H1 (cell line): Measurements from ENCODE around the gene ECD. TPM values are rescaled to one million over a fixed set of nuclear protein-coding genes. Genes with fewer than 3 reads are reported as not detected.

Experiments used
- CTCF ChIA-PET: fragments of 300-600 bp; sonication (Branson Sonifier 250); formaldehyde crosslinking; loops from one replicate; lab custom pipeline; 2021; ENCODE audit not compliant: partially characterized antibody; lab: Charles Lee
- POLR2A ChIA-PET: fragments of 300-600 bp; sonication (Branson Sonifier 250); formaldehyde crosslinking; loops from one replicate; lab custom pipeline; 2021; ENCODE audit warnings: inconsistent platforms; ENCODE audit not compliant: partially characterized antibody; lab: Charles Lee
- DNase-seq, 2 experiments: peaks; one replicate each; pipeline versions ENCODE4 v3.0.0 to v3.0.0-alpha.2; 2010 to 2022; ENCODE audit warnings: low spot score in 2 of 2, low read depth in 1 of 2, mixed read lengths in 1 of 2
- FAIRE-seq: peaks from 2 replicates; lab custom pipeline; 2011; peaks lifted over from hg19 to GRCh38; lab: Jason Lieb, UNC
- H2AFZ ChIP-seq: 2 replicates; pipeline ENCODE4 v1.8.1; 2012; ENCODE audit warnings: low read length, inconsistent platforms
- H2AK5ac ChIP-seq: 2 replicates; pipeline ENCODE4 v1.6.1; 2013; ENCODE audit warnings: low read depth, low read length
- H2BK120ac ChIP-seq: replicated peaks from 2 replicates; pipeline ENCODE3; 2013; ENCODE audit warnings: low read depth, low read length, inconsistent platforms
- H2BK12ac ChIP-seq: 2 replicates; pipeline ENCODE4 v1.6.1; 2013; ENCODE audit warnings: low read depth, low read length
- H2BK15ac ChIP-seq: 2 replicates; pipeline ENCODE4 v1.6.1; 2013; ENCODE audit warnings: low read length
- H2BK20ac ChIP-seq: 2 replicates; pipeline ENCODE4 v1.6.1; 2013; ENCODE audit warnings: low read length
- H2BK5ac ChIP-seq: 2 replicates; pipeline ENCODE4 v1.6.1; 2013; ENCODE audit warnings: low read depth, low read length
- H3K14ac ChIP-seq: 2 replicates; pipeline ENCODE4 v1.6.1; 2013; ENCODE audit warnings: inconsistent platforms; ENCODE audit not compliant: insufficient read length
- H3K18ac ChIP-seq: 2 replicates; pipeline ENCODE4 v1.6.1; 2013; ENCODE audit warnings: low read length; ENCODE audit errors: extremely low read depth
- H3K23ac ChIP-seq: 2 replicates; pipeline ENCODE4 v1.6.1; 2013; ENCODE audit warnings: inconsistent platforms; ENCODE audit not compliant: insufficient read length
- H3K23me2 ChIP-seq: 2 replicates; pipeline ENCODE4 v1.6.1; 2013; ENCODE audit warnings: low read depth, low read length
- H3K27ac ChIP-seq: 2 replicates; pipeline ENCODE4 v1.6.1; 2011; ENCODE audit warnings: low read depth, low read length, inconsistent platforms
- H3K27me3 ChIP-seq, 4 experiments: replicated peaks in 1 of 4; 1 replicate in 1 of 4; 2 replicates in 3 of 4; pipeline versions ENCODE4 v1.6.1 to v1.8.1; 2011 to 2013; ENCODE audit warnings: low read length in 3 of 4, mild to moderate bottlenecking in 3 of 4, inconsistent platforms in 2 of 4, mixed read lengths in 2 of 4, moderate library complexity in 1 of 4; ENCODE audit not compliant: control insufficient read depth in 3 of 4, insufficient read depth in 3 of 4; ENCODE audit errors: extremely low read depth in 1 of 4
- H3K36me3 ChIP-seq, 4 experiments: 2 replicates each; pipeline versions ENCODE4 v1.6.1 to v1.8.1; 2011 to 2013; ENCODE audit warnings: mild to moderate bottlenecking in 4 of 4, low read length in 3 of 4, moderate library complexity in 2 of 4, control low read depth in 1 of 4, inconsistent platforms in 1 of 4; ENCODE audit not compliant: insufficient read depth in 4 of 4, control insufficient read depth in 2 of 4
- H3K4ac ChIP-seq: replicated peaks from 2 replicates; pipeline ENCODE3; 2013; ENCODE audit warnings: low read length, low read depth, mixed read lengths, inconsistent platforms; ENCODE audit not compliant: insufficient read length
- H3K4me1 ChIP-seq, 4 experiments: replicated peaks in 1 of 4; 1 replicate in 1 of 4; 2 replicates in 3 of 4; pipeline versions ENCODE4 v1.6.1 to v1.8.1; 2011 to 2013; ENCODE audit warnings: low read length in 3 of 4, inconsistent platforms in 2 of 4, mixed read lengths in 1 of 4; ENCODE audit not compliant: insufficient read depth in 4 of 4, control insufficient read depth in 3 of 4
- H3K4me2 ChIP-seq, 2 experiments: 2 replicates each; pipeline versions ENCODE4 v1.6.1 to v1.8.1; 2011 to 2013; ENCODE audit warnings: low read depth in 2 of 2, low read length in 2 of 2, control low read depth in 1 of 2, inconsistent platforms in 1 of 2, mild to moderate bottlenecking in 1 of 2; ENCODE audit not compliant: insufficient read depth in 1 of 2
- H3K4me3 ChIP-seq, 4 experiments: fragments of 200-600, 300-600 bp in 1 of 4; sonication (generic), shearing (Covaris generic), sonication (Bioruptor Twin) in 1 of 4; 2 replicates each; pipeline versions ENCODE4 v1.5.1 to v1.8.1; 2011 to 2016; ENCODE audit warnings: low read length in 4 of 4, low read depth in 3 of 4, control low read depth in 2 of 4, inconsistent platforms in 2 of 4, mild to moderate bottlenecking in 2 of 4, mixed read lengths in 1 of 4, moderate library complexity in 1 of 4; ENCODE audit not compliant: insufficient read depth in 2 of 4; ENCODE audit errors: extremely low read depth in 1 of 4
- H3K56ac ChIP-seq: replicated peaks from 2 replicates; pipeline ENCODE3; 2013; ENCODE audit warnings: low read depth, mild to moderate bottlenecking, mixed read lengths, low read length, inconsistent platforms; ENCODE audit not compliant: insufficient read length
- H3K79me1 ChIP-seq: 2 replicates; pipeline ENCODE4 v1.6.1; 2013; ENCODE audit warnings: low read depth, low read length, control low read depth
- H3K79me2 ChIP-seq, 2 experiments: 2 replicates each; pipeline versions ENCODE4 v1.6.1 to v1.8.1; 2012 to 2013; ENCODE audit warnings: low read length in 2 of 2, mild to moderate bottlenecking in 2 of 2, inconsistent platforms in 1 of 2; ENCODE audit not compliant: insufficient read depth in 2 of 2, control insufficient read depth in 1 of 2
- H3K9ac ChIP-seq, 4 experiments: replicated peaks in 1 of 4; 1 replicate in 1 of 4; 2 replicates in 3 of 4; pipeline versions ENCODE4 v1.6.1 to v1.8.1; 2011 to 2013; ENCODE audit warnings: low read depth in 3 of 4, low read length in 3 of 4, control low read depth in 2 of 4, mild to moderate bottlenecking in 2 of 4, moderate library complexity in 2 of 4, inconsistent platforms in 1 of 4; ENCODE audit errors: extremely low read depth in 1 of 4
- H3K9me3 ChIP-seq, 2 experiments: 2 replicates each; pipeline versions ENCODE4 v1.6.1 to v1.8.1; 2012 to 2013; ENCODE audit warnings: mild to moderate bottlenecking in 2 of 2, moderate library complexity in 2 of 2, control low read depth in 1 of 2, inconsistent platforms in 1 of 2, low read depth in 1 of 2, low read length in 1 of 2, mixed read lengths in 1 of 2; ENCODE audit not compliant: insufficient read depth in 2 of 2
- H4K20me1 ChIP-seq, 2 experiments: replicated peaks in 1 of 2; 2 replicates each; pipeline versions ENCODE3 to v1.8.1; 2011 to 2013; ENCODE audit warnings: inconsistent platforms in 2 of 2, low read length in 2 of 2, mild to moderate bottlenecking in 1 of 2; ENCODE audit not compliant: insufficient read depth in 2 of 2, control insufficient read depth in 1 of 2
- H4K5ac ChIP-seq: 2 replicates; pipeline ENCODE4 v1.6.1; 2013; ENCODE audit warnings: low read length, low read depth, mixed read lengths, inconsistent platforms; ENCODE audit not compliant: insufficient read length
- H4K8ac ChIP-seq: 2 replicates; pipeline ENCODE4 v1.8.0; 2013; ENCODE audit warnings: mild to moderate bottlenecking, moderate library complexity, low read length, inconsistent platforms; ENCODE audit not compliant: insufficient read depth; ENCODE audit errors: extremely low read depth
- H4K91ac ChIP-seq: replicated peaks from 2 replicates; pipeline ENCODE3; 2013; ENCODE audit warnings: low read length, mixed read lengths, inconsistent platforms; ENCODE audit not compliant: insufficient read length
- BACH1 ChIP-seq: IDR thresholded peaks from 2 replicates; pipeline ENCODE4 v1.6.1; 2012; ENCODE audit warnings: low read length, improper control_type of control experiment
- CBX8 ChIP-seq: fragments of 300-800, 300-1000 bp; sonication (generic); IDR thresholded peaks from 2 replicates; pipeline ENCODE4 v1.7.1; 2016; ENCODE audit warnings: low read depth, low read length, borderline replicate concordance
- CEBPB ChIP-seq: IDR thresholded peaks from 2 replicates; pipeline ENCODE4 v1.6.1; 2012; ENCODE audit warnings: low read depth, low read length
- CHD1 ChIP-seq: IDR thresholded peaks from 2 replicates; pipeline ENCODE4 v1.6.1; 2012; ENCODE audit warnings: low read depth, low read length, improper control_type of control experiment
- GTF2F1 ChIP-seq: IDR thresholded peaks from 2 replicates; pipeline ENCODE4 v1.6.1; 2012; ENCODE audit warnings: low read depth, low read length, improper control_type of control experiment, borderline replicate concordance
- KDM5A ChIP-seq: fragments of 200-600 bp; IDR thresholded peaks from 2 replicates; pipeline ENCODE4 v1.7.1; 2012; ENCODE audit warnings: mild to moderate bottlenecking, low read length, inconsistent platforms, mixed read lengths
- POLR2A ChIP-seq, 2 experiments: IDR thresholded peaks; 1 replicate in 1 of 2; 2 replicates in 1 of 2; pipeline ENCODE4 v1.6.1; 2011; ENCODE audit warnings: low read depth in 2 of 2, low read length in 2 of 2, mild to moderate bottlenecking in 2 of 2; ENCODE audit errors: control extremely low read depth in 1 of 2
- RXRA ChIP-seq: IDR thresholded peaks from 2 replicates; pipeline ENCODE4 v1.6.1; 2011; ENCODE audit warnings: low read depth, mild to moderate bottlenecking, low read length, moderate library complexity; ENCODE audit not compliant: insufficient read depth
- SIX5 ChIP-seq: IDR thresholded peaks from 2 replicates; pipeline ENCODE4 v1.6.1; 2011; ENCODE audit warnings: mild to moderate bottlenecking, low read depth, low read length
- SUZ12 ChIP-seq: fragments of 200-600 bp; sonication (generic); IDR thresholded peaks from 2 replicates; pipeline ENCODE4 v1.6.1; 2012; ENCODE audit warnings: mild to moderate bottlenecking, inconsistent platforms, low read length, moderate library complexity, mixed read lengths
- WGBS, 2 experiments: shearing (Covaris generic) in 1 of 2; methylation state at CpG; one replicate each; pipeline versions ENCODE4 v1.1.6 to v1.1.7; 2013 to 2015; ENCODE audit warnings: low lambda C conversion rate in 2 of 2, mixed read lengths in 2 of 2, inconsistent platforms in 1 of 2, low coverage in 1 of 2, missing lambda C conversion rate in 1 of 2; ENCODE audit not compliant: insufficient replicate concordance in 2 of 2, insufficient coverage in 1 of 2, insufficient read length in 1 of 2; ENCODE audit errors: extremely low coverage in 1 of 2, missing lambda C conversion rate in 1 of 2; 5-methylcytosine and 5-hydroxymethylcytosine counted together
- polyA plus RNA-seq, 7 experiments: library from polyadenylated mRNA; depleted of rRNA in 3 of 7; stranded (reverse) in 5 of 7; unstranded in 2 of 7; fragments of >200 nt in 5 of 7; fragments of 200-250 nt in 2 of 7; gene quantifications; 1 replicate in 5 of 7; 2 replicates in 1 of 7; 4 replicates in 1 of 7; pipeline versions ENCODE4 v1.2.1 to v1.2.3, GENCODE V29; 2011 to 2013; ENCODE audit warnings: missing spikeins in 2 of 7, mixed read lengths in 2 of 7
- total RNA-seq: library from RNA; stranded (reverse); fragmentation: NEBNext Ultra II Directional; extraction: Animal tissue kit (Norgen Biotek cat#: 25700); gene quantifications from 2 replicates; pipeline ENCODE4 v1.2.1, GENCODE V29; 2021
- TF ChIP-seq, protein P1 (sequence below): IDR thresholded peaks from 2 replicates; pipeline ENCODE4 v1.6.1; 2011; ENCODE audit warnings: low read length, improper control_type of control experiment
- TF ChIP-seq, protein P2 (sequence below): IDR thresholded peaks from 2 replicates; pipeline ENCODE4 v1.6.1; 2012; ENCODE audit warnings: inconsistent platforms
- TF ChIP-seq, protein P3 (sequence below): IDR thresholded peaks from 2 replicates; pipeline ENCODE4 v1.6.1; 2012; ENCODE audit warnings: inconsistent platforms

Gene ECD
- total and polyA plus RNA-seq, 2 of the 8 experiments (the other 6 are each of a cell fraction or from before 2014, with no cell fraction given): 27.1 to 38.0 TPM

DNA sequence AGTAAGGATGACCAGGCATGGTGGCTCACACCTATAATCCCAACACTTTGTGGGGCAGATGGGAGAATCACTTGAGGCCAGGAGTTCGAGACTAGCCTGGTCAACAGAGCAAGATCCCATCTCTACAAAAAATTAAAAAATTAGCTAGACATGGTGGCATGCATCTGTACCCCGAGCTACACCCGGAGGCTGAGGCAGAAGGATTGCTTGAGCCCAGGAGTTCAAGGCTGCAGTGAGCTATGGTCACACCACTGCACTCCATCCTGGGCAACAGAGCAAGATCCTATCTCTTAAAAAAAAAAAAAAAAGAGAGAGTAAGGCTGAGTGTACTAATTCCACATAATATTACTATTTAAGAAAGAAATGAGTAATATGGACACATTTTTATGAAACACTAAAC, 75.0 kb downstream of the ECD start:
- H3K9ac ChIP-seq: no peak overlapping the region
- ChIA-PET CTCF (interaction anchor here (0.6 to 1.5 kb wide), 3 partner anchors 18 to 782 kb away, joined by 3 to 5 read pairs (median 4); partner anchors contain the start of gene NUDT13), POLR2A (no interaction called here)
- H2BK120ac ChIP-seq: no peak overlapping the region
- no peak overlapping the region for H4K5ac ChIP-seq
- H4K8ac ChIP-seq: no peak overlapping the region
- H3K56ac ChIP-seq: no peak overlapping the region
- H3K79me1 ChIP-seq: peaks cover 4% of the 10 kb centered on the region; the same call in 1 of the 2 replicates
- peaks cover 0 to 2% (median 0%) of the 10 kb centered on the region in 4 experiments; a peak in 1 of 7 replicates for H3K4me1 ChIP-seq
- H4K91ac ChIP-seq: no peak overlapping the region
- no peaks in the 10 kb centered on the region for H3K27me3 ChIP-seq
- DNase-seq (no peak), FAIRE-seq (no peak)
- no peak overlapping the region for H3K23ac ChIP-seq
- H2BK20ac ChIP-seq: no peak overlapping the region
- H3K4ac ChIP-seq: no peak overlapping the region
- H2AFZ ChIP-seq: no peak overlapping the region
- H3K23me2 ChIP-seq: no peaks in the 10 kb centered on the region; the same call in 1 of the 2 replicates
- H2BK5ac ChIP-seq: no peak overlapping the region
- H3K18ac ChIP-seq: no peak overlapping the region
- no peak overlapping the region for H2AK5ac ChIP-seq
- no peak overlapping the region for H3K27ac ChIP-seq
- no peaks in the 10 kb centered on the region for H3K36me3 ChIP-seq
- no peaks in the 10 kb centered on the region for H3K9me3 ChIP-seq
- H2BK15ac ChIP-seq: no peak overlapping the region
- no peak overlapping the region for H2BK12ac ChIP-seq
- no peak overlapping the region for H3K4me2 ChIP-seq
- no peak overlapping the region for H3K14ac ChIP-seq
- peaks cover 0 to 38% of the 10 kb centered on the region in 2 experiments; a peak in 3 of 4 replicates for H3K79me2 ChIP-seq
- H3K4me3 ChIP-seq: no peak overlapping the region
- 94% methylated on average over 3 of the region's 3 CpGs; no CpG with 5 or more reads in 1 of the 2 experiments for WGBS, 2 experiments
- no peaks in the 10 kb centered on the region for H4K20me1 ChIP-seq
- TF ChIP-seq SIX5 (no peak), BACH1 (no peak), CBX8 (no peak), SUZ12 (no peak), CHD1 (no peak), POLR2A (IDR thresholded peaks at IDR 0.05; ENCODE audit: control extremely low read depth in 1 of 2, low read depth in 2 of 2, low read length in 2 of 2) (no peak), KDM5A (no peak), GTF2F1 (no peak), CEBPB (no peak), RXRA (no peak)
- TF ChIP-seq, protein P1, sequence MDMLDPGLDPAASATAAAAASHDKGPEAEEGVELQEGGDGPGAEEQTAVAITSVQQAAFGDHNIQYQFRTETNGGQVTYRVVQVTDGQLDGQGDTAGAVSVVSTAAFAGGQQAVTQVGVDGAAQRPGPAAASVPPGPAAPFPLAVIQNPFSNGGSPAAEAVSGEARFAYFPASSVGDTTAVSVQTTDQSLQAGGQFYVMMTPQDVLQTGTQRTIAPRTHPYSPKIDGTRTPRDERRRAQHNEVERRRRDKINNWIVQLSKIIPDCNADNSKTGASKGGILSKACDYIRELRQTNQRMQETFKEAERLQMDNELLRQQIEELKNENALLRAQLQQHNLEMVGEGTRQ: no peak
- TF ChIP-seq, protein P2, sequence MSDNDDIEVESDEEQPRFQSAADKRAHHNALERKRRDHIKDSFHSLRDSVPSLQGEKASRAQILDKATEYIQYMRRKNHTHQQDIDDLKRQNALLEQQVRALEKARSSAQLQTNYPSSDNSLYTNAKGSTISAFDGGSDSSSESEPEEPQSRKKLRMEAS: no peak
- TF ChIP-seq, protein P3, sequence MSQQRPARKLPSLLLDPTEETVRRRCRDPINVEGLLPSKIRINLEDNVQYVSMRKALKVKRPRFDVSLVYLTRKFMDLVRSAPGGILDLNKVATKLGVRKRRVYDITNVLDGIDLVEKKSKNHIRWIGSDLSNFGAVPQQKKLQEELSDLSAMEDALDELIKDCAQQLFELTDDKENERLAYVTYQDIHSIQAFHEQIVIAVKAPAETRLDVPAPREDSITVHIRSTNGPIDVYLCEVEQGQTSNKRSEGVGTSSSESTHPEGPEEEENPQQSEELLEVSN: no peak
